Right hindlimb (tissue), 1 donor: ENCODE measurements around the gene PRICKLE3.

Experiments
- DNase-seq: peaks from one replicate; pipeline ENCODE4 v3.0.0-alpha.2; 2018

Gene PRICKLE3

DNA sequence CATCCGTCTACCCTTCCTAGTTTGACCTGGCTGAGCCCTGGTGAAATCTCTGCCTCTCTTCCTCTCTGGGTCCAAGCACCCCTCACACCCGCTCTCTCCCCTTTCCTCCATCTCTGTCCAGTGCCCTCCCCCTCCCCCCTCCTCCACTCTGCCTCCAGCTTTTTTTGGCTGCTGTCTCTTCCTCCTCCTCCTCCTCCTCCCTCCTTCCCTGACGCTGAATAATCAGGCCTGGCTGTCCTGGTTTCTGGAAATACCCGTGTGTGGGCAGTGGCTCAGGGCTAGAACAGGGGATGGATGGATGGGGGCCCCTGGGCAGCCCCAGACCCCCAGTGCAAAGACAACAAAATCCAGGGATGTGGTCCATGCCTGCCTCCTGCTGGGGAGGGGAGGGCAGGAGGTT is 18.5 kb upstream of the PRICKLE3 start:
- DNase-seq, result no peak

DNA sequence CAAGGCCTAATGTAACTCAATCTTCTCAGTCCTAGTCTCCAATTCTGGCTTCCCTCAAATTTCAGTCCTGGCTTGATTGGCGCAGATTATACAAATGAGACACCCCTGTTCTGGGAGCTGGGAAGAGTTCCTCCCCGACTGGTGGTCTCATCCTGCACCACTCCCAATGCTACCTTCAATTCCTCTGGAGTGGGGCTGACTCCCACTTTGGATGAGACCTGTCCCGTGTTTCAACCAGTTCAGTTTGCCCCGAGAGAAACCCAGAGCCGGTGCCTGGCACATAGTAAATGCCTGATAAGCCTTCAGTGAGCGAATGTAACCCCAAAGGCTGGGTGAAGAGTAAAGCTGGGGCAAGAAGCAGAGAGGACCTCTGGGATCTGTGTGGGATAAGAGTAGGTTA is 17.8 kb upstream of the PRICKLE3 start:
- no peak for DNase-seq

DNA sequence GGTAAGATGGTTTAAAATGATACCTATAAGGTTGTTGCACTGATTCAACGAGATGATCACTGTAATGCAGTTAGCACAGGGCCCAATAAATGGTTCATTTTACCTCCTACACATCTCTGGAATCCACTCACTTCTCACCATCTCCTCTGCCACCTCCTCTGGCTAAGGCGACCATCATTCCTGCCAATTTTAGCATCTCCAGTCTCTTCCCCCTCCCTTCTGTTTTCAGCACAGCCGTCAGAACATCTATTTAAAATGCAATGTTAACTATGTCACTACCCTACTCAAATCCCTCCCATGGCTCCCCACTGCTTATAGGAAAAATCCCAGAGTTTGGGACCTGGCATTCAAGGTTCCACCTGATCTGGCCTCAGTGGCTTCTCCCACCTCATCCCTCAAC is 17.4 kb upstream of the PRICKLE3 start:
- no peak for DNase-seq

DNA sequence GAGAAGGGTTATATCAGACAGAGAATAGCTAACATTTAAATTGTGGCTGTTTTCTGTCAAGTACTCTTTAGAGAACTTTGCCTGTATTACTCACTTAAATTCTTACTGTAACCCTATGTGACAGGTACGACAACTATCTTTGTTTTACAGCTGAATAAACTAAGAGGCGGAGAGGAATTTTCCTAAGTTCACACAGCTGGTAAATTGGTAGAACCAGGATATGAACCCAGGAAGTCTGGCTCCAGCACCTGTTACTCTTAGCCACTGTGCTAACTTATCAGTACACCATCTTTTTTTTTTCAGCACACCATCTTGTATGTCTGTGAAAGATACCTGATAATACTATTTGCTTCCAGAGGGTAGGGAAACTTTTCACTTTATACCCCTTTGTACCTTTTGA is 15.8 kb upstream of the PRICKLE3 start:
- no peak for DNase-seq

DNA sequence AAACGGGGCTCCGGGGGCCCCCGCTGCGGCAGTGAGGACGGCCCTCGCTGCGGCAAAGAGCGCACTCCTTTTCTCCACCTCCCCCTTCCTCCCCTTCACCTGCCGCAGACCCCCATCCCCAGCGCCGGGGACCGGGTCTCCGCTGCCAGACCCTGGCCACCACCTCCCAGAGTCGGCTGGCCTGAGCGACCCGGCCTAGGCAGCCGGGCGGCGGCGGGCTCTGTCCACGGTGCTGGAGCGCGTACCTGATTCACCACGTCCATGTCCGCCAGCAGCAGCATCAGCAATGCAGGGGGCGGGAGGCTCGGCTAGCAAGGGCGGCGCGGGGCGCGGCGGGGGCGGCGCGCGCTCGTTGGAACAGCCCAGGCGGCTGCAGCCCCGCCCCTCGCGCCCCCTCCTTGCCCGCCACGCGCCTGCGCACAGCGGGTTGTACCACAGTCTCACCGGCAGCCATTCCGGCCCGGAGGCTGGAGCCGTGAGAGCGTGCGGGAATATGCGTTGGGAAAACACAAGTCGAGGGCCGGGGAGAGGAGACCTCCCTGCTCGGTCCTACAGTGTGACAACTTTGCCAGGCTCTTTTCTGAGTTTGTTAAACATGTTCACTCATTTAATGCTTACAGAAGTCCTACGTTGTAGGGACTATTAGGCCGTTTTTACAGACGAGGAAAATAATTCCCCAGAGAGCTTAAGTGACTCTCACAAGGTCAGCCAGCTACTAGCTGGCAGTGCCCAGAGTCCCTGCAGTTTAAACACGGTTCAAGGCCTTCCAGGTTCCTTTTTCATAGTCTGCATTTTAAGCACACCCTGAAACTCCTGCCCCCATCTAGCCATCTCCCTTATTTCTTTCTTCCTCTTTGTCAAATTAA is 14.0 kb upstream of the PRICKLE3 start, which contains the start of gene SYP:
Gene SYP, minus strand, starts transcription at position 288 of the 866 bp plus-strand sequence. Its CDS starts 7 bp downstream, at position 281.
- peak; percentile 89 for DNase-seq

DNA sequence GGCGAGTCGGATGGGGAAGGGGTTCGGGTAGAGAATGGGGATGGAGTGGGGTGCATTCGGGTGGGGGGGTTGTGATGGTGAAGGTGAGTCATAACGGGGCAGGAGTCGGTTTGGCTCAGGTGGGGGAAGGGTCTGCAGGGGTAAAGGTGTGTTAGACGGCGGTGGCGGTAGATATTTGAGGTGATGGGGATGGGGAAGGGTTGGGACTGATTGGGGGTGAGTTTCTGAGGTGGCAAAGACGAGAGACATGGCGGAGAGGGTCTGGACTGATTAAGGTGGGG is 13.1 kb upstream of the PRICKLE3 start:
- DNase-seq, result no peak

DNA sequence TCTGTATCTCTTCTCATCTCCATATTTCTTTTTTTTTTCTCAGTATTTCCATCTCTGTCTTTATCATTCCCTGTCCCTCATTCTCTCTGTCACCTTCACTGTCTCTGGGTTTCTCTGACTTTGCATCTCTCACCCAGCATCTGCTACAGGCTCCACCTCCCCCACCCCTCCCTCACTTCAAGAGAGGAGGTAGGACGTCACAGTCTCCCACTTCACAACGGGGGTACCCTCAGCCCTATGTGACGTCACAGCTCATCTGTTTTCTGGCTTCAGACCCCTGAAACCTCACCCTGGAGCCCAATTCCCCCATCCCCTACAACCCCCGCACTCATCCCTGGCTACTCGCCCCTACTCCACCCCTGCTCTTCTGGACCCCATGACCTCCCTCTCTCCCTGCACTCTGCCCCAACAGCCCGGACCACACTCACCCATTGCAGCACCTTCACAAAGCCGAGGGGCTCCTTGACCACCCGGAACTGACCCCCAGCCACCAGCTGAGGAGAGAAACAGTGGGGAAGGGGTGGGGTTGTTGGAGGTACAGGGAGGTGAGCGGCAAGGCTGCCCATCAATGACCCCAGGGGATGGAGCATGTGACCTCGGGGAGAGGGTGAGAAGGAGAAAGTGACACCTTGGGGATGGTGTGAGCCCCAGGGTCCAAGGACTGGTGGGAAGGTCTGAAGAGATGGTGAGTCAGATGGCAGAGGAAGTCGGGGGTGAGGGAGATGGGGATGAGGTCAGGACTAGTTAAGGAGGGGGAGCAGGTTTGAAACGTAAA is 12.6 kb upstream of the PRICKLE3 start:
- DNase-seq, result no peak

DNA sequence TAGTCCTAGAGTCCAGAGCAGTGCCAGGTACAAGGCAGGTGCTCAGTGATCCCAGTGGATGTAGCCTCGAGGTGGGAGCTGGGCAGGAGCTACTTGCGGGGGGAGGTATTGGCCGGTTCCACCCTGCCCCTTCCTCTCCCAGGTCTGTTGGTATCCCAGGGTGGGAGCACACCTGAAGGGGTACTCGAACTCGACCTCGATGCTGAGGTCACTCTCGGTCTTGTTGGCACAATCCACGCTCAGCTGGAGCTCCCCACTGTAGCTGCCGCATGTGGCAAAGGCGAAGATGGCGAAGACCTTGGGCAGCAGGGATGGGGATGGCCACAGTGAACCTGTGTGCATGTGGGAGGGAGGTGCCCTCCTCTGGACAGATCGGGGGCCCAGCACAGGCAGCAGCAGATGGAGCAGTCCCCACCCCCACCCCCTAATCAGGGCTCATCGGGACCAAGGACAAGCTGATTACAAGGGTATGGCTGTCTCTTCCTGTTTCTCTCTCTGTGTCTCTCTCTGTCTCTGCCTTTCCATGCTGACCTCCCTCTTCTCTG is 11.4 kb upstream of the PRICKLE3 start:
- no peak for DNase-seq

DNA sequence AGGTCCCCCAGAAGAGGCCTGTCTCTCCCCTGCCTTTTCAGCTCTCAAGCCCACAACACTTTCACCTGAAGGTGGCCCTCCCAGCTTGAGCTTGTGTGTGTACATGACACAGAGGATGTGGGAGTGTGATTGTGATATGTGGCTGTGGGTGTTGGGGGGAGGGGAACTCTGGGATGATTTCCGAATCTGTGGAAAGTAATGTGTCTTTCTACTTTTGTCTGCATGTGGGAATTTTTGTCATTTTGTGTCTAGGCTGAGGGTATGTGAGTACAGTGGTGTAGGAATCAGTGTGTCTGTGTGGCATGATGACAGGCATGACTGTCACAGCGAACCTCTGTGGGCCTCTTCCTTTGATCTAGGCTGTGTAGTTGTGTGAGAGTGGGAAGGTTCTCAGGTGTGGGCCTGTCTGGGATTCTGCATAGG is 7.4 kb upstream of the PRICKLE3 start:
- no peak for DNase-seq

DNA sequence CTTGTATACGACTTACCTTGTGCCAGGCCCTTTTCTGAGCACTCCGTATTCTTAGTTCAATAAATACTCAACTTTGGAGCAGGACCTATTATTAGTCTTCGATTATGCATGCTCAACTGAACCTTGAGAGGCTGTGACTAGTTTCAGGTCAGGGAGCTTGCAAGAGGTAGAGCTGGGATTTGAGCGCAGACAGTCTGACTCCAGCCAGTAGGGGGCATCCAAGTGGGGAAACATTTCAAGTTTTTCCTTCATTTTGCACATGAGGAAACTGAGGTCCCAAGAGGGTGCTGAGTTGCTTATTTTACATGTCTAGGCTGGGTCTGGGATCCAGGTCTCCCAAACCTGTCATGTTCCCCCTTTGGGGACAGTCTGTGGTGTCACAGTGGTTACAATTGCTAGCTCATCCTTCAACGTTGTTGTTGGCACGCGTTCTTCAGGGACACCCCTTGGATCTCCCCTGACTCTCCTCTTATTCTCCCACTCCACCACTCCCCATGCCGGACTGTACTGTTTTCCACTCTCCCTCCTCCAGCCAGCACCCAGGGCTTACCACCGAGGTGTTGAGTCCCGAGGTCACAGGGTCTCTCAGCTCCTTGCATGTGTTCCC is 6.7 kb upstream of the PRICKLE3 start:
- DNase-seq, result no peak

DNA sequence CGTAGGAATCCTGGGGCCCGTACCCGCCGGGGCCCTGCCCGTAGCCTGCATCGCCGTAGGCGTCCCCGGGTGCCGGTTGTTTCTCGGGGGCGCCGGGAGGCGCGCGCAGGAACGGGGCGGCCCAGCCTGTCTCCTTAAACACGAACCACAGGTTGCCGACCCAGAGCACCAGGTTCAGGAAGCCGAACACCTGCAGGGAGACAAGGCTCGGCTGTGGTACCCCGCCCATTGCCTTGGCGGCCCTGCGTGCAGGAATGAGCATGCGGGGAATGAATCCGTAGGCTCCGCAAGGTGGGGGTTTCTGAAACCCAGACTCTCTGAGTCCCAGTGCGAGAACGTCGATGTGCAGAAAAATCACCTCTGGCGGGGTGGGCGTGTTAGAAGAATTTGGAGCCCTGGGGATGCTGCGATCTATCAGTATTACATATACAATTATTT is 5.4 kb upstream of the PRICKLE3 start:
- no peak for DNase-seq

DNA sequence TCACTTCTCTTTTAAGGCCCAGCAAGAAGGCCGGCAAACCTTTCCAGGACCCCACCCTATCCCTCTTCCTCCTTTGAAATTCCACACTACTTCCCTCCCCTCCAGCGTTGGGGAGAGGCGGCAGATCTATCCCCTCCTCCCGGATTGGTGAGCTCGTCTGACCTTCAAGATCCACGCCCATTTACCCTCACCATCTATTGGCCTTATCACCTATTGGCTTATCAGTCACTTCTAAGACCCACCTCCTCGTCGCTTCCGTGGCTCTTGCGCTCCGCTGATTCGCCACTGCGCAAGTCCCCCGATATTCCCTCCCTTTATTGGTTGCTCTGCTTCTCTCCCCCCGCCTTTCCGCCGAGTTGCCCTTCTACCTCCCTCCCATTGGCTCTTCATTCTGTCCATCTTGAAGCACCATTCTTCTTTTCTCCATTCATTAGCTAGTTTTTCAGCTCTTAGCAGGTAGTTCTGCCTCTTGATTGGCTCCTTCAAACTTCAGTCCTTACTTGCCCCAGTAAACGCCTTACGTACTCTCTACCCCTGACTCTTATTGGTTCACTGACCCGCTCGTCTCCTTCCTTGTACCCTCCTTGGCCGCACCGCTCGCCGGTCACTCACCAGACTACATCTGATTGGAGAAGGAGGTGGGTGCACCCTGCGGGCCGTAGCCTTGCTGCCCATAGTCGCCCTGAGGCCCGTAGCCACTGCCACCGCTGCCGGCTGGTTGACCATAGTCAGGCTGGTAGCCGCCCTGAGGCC is 4.8 kb upstream of the PRICKLE3 start:
- peak; percentile 96 for DNase-seq

DNA sequence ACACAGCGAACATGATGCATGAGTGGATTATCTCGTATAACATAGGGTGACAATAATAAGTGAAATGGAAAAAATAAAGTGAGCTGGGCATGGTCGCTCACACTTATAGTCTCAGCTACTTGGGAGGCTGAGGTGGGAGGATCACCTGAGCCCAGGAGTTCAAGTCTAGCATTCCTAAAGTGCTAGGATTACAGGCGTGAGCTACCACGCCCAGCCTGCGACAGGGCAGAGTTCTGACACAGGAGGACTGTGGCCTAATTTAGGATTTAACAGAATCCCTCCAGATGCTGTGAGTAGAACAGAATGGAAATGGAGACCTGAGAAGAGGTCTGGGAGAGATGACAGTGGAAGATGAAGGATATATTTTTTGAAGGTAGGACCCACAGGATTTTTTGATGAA is 3.4 kb upstream of the PRICKLE3 start:
- no peak for DNase-seq

DNA sequence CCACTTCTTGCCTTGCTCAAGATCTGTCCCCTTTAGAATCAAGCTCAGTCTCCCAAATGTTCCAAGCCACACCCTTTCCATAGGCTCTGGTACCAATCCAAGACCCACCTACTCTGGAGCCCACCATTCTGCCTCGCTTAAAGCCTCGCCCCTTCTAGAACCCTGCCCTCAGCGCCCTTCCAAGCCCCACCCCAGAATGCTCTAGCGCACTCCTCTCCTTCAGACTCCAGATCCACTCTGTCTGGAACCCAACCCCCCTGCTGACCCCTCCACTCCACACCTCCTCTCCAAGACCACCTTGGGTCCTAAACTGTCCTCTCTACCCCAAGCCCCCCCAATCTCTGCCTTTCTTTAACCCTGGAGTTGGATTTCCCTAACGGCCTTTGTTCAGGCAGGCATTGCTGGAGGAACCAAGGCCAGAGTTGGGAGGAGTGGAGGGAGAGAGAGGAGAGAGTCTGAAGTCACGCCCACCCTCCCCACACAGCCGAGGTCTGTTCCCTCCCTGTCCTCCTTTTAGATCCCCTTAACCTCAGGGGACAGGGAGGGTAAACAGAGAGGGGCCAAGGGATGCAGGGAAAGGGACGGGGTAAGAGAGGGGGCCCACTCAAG is 2.4 kb upstream of the PRICKLE3 start:
- DNase-seq, result no peak

DNA sequence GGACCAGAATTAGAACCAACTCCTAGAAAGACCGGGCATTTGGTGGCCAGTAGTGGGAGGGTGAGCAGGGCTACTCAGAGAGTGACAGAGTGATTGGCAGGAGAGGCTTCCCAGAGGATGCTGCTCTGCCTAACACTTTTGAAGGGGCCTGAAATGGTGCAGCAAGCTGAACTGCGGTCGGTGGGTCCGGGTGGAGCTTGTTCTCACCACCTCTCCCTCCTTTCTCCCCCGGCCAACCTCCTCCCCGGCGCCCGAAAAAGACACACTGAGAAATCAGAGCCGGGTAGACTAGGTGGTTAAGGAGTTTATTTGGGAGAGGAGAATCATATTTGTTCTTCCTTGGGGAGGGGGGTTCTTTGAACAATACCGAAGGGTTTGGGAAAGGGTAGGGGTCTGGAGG is 1.4 kb upstream of the PRICKLE3 start:
- DNase-seq, result no peak

DNA sequence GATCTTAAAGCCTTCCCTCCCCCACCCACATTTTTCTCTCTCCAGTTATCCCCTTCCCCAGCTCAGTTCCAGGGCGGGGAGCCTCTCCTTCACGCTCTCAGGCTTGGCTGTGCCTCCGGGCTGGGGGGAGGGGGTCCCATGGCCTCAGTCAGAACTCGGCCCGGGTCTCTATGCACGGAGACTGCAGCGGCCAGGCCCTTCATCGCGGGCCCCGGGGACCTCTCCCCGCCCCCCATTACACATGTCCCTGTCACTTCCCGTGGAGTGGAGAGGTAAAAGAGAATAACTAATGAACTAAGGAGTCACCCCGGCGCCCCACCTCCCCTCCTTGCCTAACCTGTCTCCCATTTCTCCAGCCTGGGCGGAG is 838 bp upstream of the PRICKLE3 start:
- no peak for DNase-seq

DNA sequence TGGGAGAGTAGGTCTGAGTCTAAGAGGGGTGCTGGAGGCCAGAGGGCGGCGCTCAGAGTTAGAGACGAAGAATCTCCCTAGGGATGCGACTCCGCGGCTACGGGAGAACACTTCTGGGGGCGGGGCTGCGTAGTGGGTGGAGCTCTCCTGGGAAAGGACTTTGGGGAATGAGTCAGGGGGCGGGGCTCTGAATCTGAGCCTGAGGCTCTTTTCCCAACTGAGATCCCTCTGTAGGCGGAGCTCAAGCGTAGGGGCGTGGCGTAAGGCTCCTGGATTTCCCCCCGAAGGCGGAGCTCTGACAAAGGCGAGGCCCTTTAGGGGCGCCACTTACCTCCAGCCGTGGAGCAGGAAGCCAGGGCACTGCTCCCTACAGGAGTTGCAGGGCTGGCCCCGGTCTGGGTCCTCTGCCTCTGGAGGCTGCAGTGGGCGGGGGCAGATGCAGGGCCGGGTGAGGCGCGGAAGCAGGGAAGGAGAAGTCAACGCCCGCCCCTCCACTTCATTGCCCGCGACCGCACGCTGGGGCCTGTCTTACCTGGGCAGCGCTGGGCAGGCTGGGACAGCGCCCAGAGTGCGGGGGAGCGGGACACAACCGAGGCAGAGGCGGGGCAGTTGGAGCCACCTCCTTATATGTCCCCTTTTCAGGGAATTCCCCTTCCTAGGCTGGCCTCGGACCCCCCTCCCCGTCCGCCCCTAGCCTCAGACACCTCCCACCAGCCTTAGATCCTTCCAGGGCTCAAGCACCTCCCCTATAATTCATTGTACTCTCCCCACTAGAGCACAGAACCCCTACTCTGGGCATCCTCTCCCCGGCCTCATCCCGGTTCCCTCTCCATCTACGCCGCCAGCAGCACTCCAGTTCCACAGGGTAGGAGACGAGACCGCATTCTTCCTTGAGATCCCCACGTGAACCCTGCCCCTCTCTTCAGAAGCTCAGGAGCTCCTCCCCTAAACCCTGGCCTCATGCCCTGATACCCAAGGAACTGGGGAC is 1.6 kb downstream of the PRICKLE3 start:
- DNase-seq, result peak; percentile 77

DNA sequence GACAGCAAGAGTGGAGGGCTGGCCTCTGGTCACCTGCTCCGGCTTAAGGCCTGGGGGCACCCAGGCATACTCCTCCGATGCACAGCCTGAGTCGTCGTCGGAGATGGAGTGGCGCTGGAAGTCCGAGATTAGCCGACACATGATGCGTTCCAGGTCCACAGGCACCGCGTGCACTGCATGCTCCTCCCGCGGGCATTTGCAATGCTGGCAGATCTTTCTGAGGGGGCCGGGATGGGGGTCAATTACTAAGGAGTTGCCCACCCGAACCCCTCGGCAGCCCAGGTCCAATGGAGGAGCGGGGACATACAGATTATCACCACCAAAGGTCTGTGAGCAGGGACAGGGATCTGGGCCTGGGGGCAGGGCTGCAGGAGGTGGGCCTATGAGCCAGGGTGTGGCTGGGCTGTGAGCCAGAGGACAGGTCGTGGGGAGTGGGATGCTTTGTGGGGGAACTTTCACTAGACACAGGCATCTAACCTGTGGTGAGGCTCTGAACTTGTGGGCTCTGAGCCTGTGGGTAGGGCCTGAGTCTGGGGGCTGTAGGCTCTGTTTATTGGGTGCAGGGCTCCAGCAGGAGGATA is 2.4 kb downstream of the PRICKLE3 start:
- DNase-seq, result no peak

DNA sequence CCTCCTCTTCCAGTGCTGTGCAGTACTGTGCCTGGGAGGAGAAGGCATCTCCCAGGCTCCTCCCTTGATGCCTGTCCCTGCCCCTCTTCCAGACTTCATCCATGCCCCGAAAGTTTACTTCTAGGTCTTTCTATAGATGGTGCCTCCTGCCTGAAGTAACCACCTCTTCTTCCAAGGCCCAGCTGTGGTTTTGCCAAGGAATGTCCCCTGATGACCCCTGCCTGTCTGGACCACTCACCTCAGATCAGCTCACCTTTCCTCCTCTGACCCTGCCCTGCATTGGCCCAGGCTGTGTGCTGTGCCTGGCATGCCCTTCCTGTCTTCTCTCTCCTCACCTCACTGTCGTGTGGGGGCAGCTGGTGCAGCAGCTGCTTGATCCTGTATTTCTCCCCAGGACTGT is 6.8 kb downstream of the PRICKLE3 start:
- no peak for DNase-seq

DNA sequence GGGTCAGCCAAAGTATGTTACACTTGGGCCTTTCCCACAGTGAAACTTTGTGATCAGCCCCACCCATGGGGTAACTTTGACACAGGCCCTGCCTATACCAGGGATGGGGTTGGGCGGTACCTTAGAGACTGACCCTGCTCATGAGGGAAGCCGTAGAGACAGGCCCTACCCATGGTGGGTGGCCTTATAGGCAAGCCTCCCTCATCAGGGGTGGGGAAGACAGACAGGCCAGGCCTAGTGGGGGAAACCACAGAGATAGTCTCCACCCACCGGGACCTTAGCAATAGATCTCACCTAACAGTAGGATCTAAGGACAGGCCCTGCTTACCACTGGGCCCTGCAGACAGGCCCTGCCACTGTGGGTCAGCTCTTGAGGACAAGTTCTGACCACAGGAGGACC is 7.6 kb downstream of the PRICKLE3 start:
- no peak for DNase-seq
